Measurements from ENCODE around the gene RTL5.

DNA sequence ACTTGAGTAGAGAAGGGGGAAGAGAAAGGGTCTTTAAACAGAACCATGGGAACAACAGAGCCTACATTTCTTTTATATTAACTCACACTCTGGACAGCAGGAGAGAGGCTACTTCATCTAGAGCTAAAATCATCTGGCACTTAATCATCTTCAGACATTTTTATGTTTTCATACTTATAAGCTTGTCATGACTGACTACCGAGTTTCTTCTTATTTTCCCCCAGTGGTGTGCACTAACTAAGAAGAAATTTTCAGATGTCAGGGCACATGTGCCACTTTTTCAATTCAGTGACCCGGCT, 11.8 kb upstream of the RTL5 start:
- TF ChIP-seq, protein P1, sequence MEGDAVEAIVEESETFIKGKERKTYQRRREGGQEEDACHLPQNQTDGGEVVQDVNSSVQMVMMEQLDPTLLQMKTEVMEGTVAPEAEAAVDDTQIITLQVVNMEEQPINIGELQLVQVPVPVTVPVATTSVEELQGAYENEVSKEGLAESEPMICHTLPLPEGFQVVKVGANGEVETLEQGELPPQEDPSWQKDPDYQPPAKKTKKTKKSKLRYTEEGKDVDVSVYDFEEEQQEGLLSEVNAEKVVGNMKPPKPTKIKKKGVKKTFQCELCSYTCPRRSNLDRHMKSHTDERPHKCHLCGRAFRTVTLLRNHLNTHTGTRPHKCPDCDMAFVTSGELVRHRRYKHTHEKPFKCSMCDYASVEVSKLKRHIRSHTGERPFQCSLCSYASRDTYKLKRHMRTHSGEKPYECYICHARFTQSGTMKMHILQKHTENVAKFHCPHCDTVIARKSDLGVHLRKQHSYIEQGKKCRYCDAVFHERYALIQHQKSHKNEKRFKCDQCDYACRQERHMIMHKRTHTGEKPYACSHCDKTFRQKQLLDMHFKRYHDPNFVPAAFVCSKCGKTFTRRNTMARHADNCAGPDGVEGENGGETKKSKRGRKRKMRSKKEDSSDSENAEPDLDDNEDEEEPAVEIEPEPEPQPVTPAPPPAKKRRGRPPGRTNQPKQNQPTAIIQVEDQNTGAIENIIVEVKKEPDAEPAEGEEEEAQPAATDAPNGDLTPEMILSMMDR (conservative IDR thresholded peaks at IDR 0.05), result no peak
- TF ChIP-seq ZFX (IDR thresholded peaks at IDR 0.05), result no peak

All from C4-2B (cell line).